CD4-positive, alpha-beta T cell treated with Interferon alpha-2 for 1 hour (primary cell): Measurements from ENCODE around the gene OR10H5.

ENCODE experiments used
- DNase-seq, 2 donors: peaks; one replicate each; pipeline ENCODE4 v3.0.0-alpha.2; 2020 to 2022

OR10H5 gene

DNA sequence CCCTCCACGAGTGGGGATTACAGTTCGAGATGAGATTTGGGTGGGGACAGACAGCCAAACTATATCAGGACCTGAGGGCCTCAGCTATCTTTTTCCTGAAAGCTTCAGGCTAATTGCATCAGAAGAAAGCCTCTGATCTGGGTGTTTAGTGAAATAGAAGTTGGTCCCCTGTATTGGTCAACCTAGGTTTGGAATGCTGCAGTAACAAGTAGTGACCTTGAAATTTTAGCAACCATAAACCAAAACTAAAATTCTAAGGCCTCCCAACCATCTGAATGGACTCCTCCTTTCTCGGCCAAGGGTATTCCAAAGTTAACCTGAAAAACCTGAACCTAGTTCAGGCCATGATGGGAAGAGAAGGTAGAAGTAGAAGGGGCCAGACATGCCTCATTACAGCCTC lies 62.9 kb downstream of the OR10H5 start:
- no peak for DNase-seq
